CD4-positive, alpha-beta T cell treated with Interferon gamma for 1 hour (primary cell): ENCODE measurements around the gene UBE2G2.

Source experiments
- DNase-seq: peaks from one replicate; pipeline ENCODE4 v3.0.0-alpha.2; 2020

UBE2G2 gene

GRCh38 chr21:44801468-44802395 is at the start of gene UBE2G2:
Gene UBE2G2, minus strand, starts transcription at chr21:44801820. Its CDS starts 72 bp downstream, at chr21:44801748.
- DNase-seq = peak; percentile 86

GRCh38 chr21:44850905-44851657 is 49.5 kb upstream of the UBE2G2 start:
- no peak for DNase-seq

- DNase-seq = no peak
These were observed 48.7 kb upstream of the UBE2G2 start for GRCh38 chr21:44850208-44850800.

- no peak for DNase-seq
These were observed 48.1 kb upstream of the UBE2G2 start for GRCh38 chr21:44849616-44850130.

GRCh38 chr21:44848821-44849521 is 47.4 kb upstream of the UBE2G2 start:
- no peak for DNase-seq

- no peak for DNase-seq
These were observed 45.8 kb upstream of the UBE2G2 start for GRCh38 chr21:44847261-44848056.

- peak; percentile 58 for DNase-seq
These were observed 45.1 kb upstream of the UBE2G2 start for GRCh38 chr21:44846485-44847260.

GRCh38 chr21:44846224-44846484 is 44.5 kb upstream of the UBE2G2 start:
- DNase-seq = no peak

- peak; percentile 41 for DNase-seq
These were observed 44.0 kb upstream of the UBE2G2 start for GRCh38 chr21:44845418-44846223.

- no peak for DNase-seq
These were observed 42.6 kb upstream of the UBE2G2 start for GRCh38 chr21:44844256-44844655.

GRCh38 chr21:44842721-44843445 is 41.3 kb upstream of the UBE2G2 start:
- no peak for DNase-seq

- DNase-seq = no peak
These were observed 40.5 kb upstream of the UBE2G2 start for GRCh38 chr21:44842087-44842486.

- no peak for DNase-seq
These were observed 39.2 kb upstream of the UBE2G2 start for GRCh38 chr21:44840771-44841170.

- no peak for DNase-seq
These were observed 37.3 kb upstream of the UBE2G2 start for GRCh38 chr21:44838951-44839350.

GRCh38 chr21:44838039-44838895 is 36.6 kb upstream of the UBE2G2 start:
- no peak for DNase-seq

- DNase-seq = no peak
These were observed 35.9 kb upstream of the UBE2G2 start for GRCh38 chr21:44837537-44837936.

GRCh38 chr21:44836666-44837471 is 35.2 kb upstream of the UBE2G2 start:
- DNase-seq = no peak

- DNase-seq = no peak
These were observed 34.7 kb upstream of the UBE2G2 start for GRCh38 chr21:44836349-44836665.
